Hepatocyte (in vitro differentiated cells): ENCODE measurements around the gene HADH. TPM values are rescaled to one million over a fixed set of nuclear protein-coding genes. Genes with fewer than 3 reads are reported as not detected.
A peak's percentile ranks its signal among the peaks of the same experiment; 100 is the strongest.

Experiments used
- DNase-seq: peaks from one replicate; pipeline ENCODE4 v3.0.0-alpha.2; 2016; ENCODE audit warnings: low spot score
- H2AFZ ChIP-seq: fragments of 200-600 bp; sonication (generic); 2 replicates; pipeline ENCODE4 v1.6.0; 2016; ENCODE audit warnings: antibody characterized with exemption, mild to moderate bottlenecking
- H3K27ac ChIP-seq: fragments of 200-600 bp; sonication (generic); 2 replicates; pipeline ENCODE4 v1.5.1; 2016; ENCODE audit warnings: mild to moderate bottlenecking
- H3K27me3 ChIP-seq: fragments of 200-600 bp; sonication (generic); 2 replicates; pipeline ENCODE4 v1.6.1; 2016
- H3K36me3 ChIP-seq: fragments of 200-600 bp; sonication (generic); replicated peaks from 2 replicates; pipeline ENCODE4 v1.5.1; 2016; ENCODE audit warnings: low read depth; ENCODE audit not compliant: insufficient read depth
- H3K4me1 ChIP-seq: fragments of 200-600 bp; sonication (generic); 2 replicates; pipeline ENCODE4 v1.5.1; 2016; ENCODE audit warnings: mild to moderate bottlenecking, moderate library complexity; ENCODE audit not compliant: insufficient read depth
- H3K4me2 ChIP-seq: fragments of 200-600 bp; sonication (generic); 2 replicates; pipeline ENCODE4 v1.6.0; 2016
- H3K4me3 ChIP-seq: fragments of 200-600 bp; sonication (generic); 2 replicates; pipeline ENCODE4 v1.5.1; 2016; ENCODE audit warnings: mild to moderate bottlenecking
- H3K79me2 ChIP-seq: fragments of 200-600 bp; sonication (generic); 2 replicates; pipeline ENCODE4 v1.6.0; 2017; ENCODE audit warnings: mild to moderate bottlenecking
- H3K9me2 ChIP-seq: fragments of 200-600 bp; sonication (generic); replicated peaks from 2 replicates; pipeline ENCODE4 v1.6.0; 2017; ENCODE audit warnings: mild to moderate bottlenecking; ENCODE audit not compliant: insufficient read depth
- H3K9me3 ChIP-seq: fragments of 200-600 bp; sonication (generic); 2 replicates; pipeline ENCODE4 v1.5.1; 2016; ENCODE audit warnings: low read depth, mild to moderate bottlenecking
- H4K20me1 ChIP-seq: fragments of 200-600 bp; sonication (generic); 2 replicates; pipeline ENCODE4 v1.6.0; 2016; ENCODE audit warnings: mild to moderate bottlenecking; ENCODE audit not compliant: insufficient read depth, poor library complexity, severe bottlenecking
- CTCF ChIP-seq: fragments of 200-600 bp; sonication (generic); IDR thresholded peaks from 2 replicates; pipeline ENCODE4 v1.5.1; 2016; ENCODE audit warnings: antibody characterized with exemption, mild to moderate bottlenecking; ENCODE audit not compliant: poor library complexity
- EZH2 ChIP-seq: fragments of 200-600 bp; sonication (generic); IDR thresholded peaks from 2 replicates; pipeline ENCODE4 v1.6.1; 2016; ENCODE audit warnings: antibody characterized with exemption, mild to moderate bottlenecking, borderline replicate concordance
- EZH2phosphoT487 ChIP-seq: fragments of 200-600 bp; sonication (generic); IDR thresholded peaks from one replicate; pipeline ENCODE4 v1.6.1; 2018; ENCODE audit warnings: antibody characterized with exemption, mild to moderate bottlenecking, low read depth, moderate library complexity; ENCODE audit not compliant: unreplicated experiment, severe bottlenecking
- WGBS: methylation state at CpG from one replicate; pipeline ENCODE4 v1.1.6; 2016; ENCODE audit warnings: low lambda C conversion rate; ENCODE audit errors: missing lambda C conversion rate; 5-methylcytosine and 5-hydroxymethylcytosine counted together
- polyA plus RNA-seq: library from polyadenylated mRNA; unstranded; fragments of >200 nt; fragmentation: Nextera tagmentation; extraction: Ambion mirVana; gene quantifications from 2 replicates; pipeline ENCODE4 v1.2.1, GENCODE V29; 2016
- total RNA-seq: library from RNA; depleted of rRNA; stranded (reverse); fragments of >200 nt; gene quantifications from 2 replicates; pipeline ENCODE4 v1.2.3, GENCODE V29; 2014

Gene HADH
- total and polyA plus RNA-seq, 2 experiments from 2014 or later: 76.7 to 83.5 TPM

GRCh38 chr4:108029731-108030130, 40.0 kb downstream of the HADH start:
- H3K79me2 ChIP-seq: no peaks in the 10 kb centered on the region
- no peak overlapping the region for H3K27ac ChIP-seq
- no peaks in the 10 kb centered on the region for H4K20me1 ChIP-seq
- no peaks in the 10 kb centered on the region for H3K4me1 ChIP-seq
- no peaks in the 10 kb centered on the region for H3K27me3 ChIP-seq
- no peak for TF ChIP-seq EZH2phosphoT487
- TF ChIP-seq EZH2: no peak
- TF ChIP-seq CTCF: no peak
- H2AFZ ChIP-seq: no peak overlapping the region
- peaks cover 4% of the 10 kb centered on the region for H3K36me3 ChIP-seq
- no peak overlapping the region for H3K4me3 ChIP-seq
- no peak for DNase-seq
- H3K4me2 ChIP-seq: no peak overlapping the region
- H3K9me2 ChIP-seq: no peaks in the 10 kb centered on the region
- no peaks in the 10 kb centered on the region for H3K9me3 ChIP-seq
- 91% methylated on average over 5 of the region's 5 CpGs for WGBS

- H3K9me2 ChIP-seq: no peaks in the 10 kb centered on the region
- H3K79me2 ChIP-seq: no peaks in the 10 kb centered on the region
- peak; percentile 71 for DNase-seq
- no peak overlapping the region for H3K27ac ChIP-seq
- H3K4me1 ChIP-seq: no peaks in the 10 kb centered on the region
- no peak overlapping the region for H2AFZ ChIP-seq
- TF ChIP-seq EZH2 (no peak), EZH2phosphoT487 (no peak), CTCF (peak; percentile 59)
- H3K36me3 ChIP-seq: peaks cover 4% of the 10 kb centered on the region
- H3K4me2 ChIP-seq: no peak overlapping the region
- H3K9me3 ChIP-seq: no peaks in the 10 kb centered on the region
- H3K4me3 ChIP-seq: no peak overlapping the region
- WGBS: 75% methylated on average over 2 of the region's 2 CpGs
- H3K27me3 ChIP-seq: no peaks in the 10 kb centered on the region
- no peaks in the 10 kb centered on the region for H4K20me1 ChIP-seq
Observed at GRCh38 chr4:108030332-108030731, 40.6 kb downstream of the HADH start.

GRCh38 chr4:108031427-108032083, 41.9 kb downstream of the HADH start:
- Histone ChIP-seq H3K4me1 (no peaks in the 10 kb centered on the region), H3K4me3 (no peak overlapping the region), H4K20me1 (no peaks in the 10 kb centered on the region), H3K79me2 (no peaks in the 10 kb centered on the region), H3K36me3 (peaks cover 4% of the 10 kb centered on the region), H3K4me2 (no peak overlapping the region), H3K27ac (no peak overlapping the region), H3K27me3 (no peaks in the 10 kb centered on the region), H3K9me2 (no peaks in the 10 kb centered on the region), H3K9me3 (no peaks in the 10 kb centered on the region), H2AFZ (no peak overlapping the region)
- no peak for TF ChIP-seq CTCF
- no peak for TF ChIP-seq EZH2
- no peak for TF ChIP-seq EZH2phosphoT487
- WGBS: 96% methylated on average over 4 of the region's 4 CpGs
- no peak for DNase-seq

GRCh38 chr4:108033348-108033747, 43.7 kb downstream of the HADH start:
- Histone ChIP-seq H3K9me2 (no peaks in the 10 kb centered on the region), H3K4me1 (no peaks in the 10 kb centered on the region), H3K27ac (no peak overlapping the region), H3K36me3 (peaks cover 4% of the 10 kb centered on the region), H3K27me3 (no peaks in the 10 kb centered on the region), H2AFZ (no peak overlapping the region), H3K79me2 (no peaks in the 10 kb centered on the region), H3K9me3 (no peaks in the 10 kb centered on the region), H3K4me3 (no peak overlapping the region), H3K4me2 (no peak overlapping the region), H4K20me1 (no peaks in the 10 kb centered on the region)
- DNase-seq: no peak
- TF ChIP-seq EZH2 (no peak), CTCF (no peak), EZH2phosphoT487 (no peak)
